COLO829 (cell line): ENCODE measurements around the gene CLIC4.
"Not testable (repeated sequence)": the region's sequence is repeated elsewhere in the genome, so short reads cannot be mapped to it uniquely, and the experiment has no call there.

Experiments used
- DNase-seq: peaks from one replicate; pipeline ENCODE4 v3.0.0; 2012; ENCODE audit warnings: low spot score

CLIC4 gene

DNA sequence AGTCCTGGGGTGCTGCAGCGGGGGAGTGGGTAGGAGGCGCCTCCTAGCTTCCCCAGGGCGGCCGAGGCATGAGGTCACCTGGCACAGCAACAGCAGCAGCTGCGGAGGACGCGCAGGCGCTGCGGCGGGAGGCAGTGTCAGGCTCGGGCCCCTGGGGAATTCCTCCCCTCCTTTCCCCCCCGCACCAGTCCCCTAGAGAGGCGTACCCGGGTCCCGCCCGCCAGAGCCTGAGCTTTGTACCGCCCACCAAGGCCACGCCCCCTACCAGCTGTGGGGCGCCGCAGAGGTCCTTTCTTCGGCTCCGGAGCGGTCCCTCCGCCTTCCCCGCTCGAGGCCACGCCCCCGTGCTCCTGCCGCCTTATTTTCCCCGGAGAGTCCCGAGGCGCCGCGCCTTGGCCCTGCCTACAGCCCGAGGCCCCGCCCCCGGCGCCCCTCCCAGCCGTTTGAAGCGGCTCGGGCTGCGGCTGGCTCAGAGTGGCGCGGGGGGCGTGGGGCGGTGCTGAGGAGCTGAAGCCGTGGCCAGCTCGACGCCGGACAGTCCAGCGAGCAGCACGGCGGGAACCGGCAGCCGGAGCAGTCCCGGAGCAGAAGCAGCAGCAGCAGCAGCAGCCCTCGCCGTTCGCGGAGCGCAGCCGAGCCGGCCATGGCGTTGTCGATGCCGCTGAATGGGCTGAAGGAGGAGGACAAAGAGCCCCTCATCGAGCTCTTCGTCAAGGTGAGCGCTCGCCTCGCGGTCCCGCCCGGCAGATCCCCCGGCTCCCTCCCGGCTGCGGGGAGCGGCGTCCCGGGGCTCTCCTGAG, at the start of gene CLIC4:
TSS of gene CLIC4 (plus strand) at position 537 of the 800 bp plus-strand sequence. CDS start at position 644, 107 bp downstream.
- peak; percentile 87 for DNase-seq

DNA sequence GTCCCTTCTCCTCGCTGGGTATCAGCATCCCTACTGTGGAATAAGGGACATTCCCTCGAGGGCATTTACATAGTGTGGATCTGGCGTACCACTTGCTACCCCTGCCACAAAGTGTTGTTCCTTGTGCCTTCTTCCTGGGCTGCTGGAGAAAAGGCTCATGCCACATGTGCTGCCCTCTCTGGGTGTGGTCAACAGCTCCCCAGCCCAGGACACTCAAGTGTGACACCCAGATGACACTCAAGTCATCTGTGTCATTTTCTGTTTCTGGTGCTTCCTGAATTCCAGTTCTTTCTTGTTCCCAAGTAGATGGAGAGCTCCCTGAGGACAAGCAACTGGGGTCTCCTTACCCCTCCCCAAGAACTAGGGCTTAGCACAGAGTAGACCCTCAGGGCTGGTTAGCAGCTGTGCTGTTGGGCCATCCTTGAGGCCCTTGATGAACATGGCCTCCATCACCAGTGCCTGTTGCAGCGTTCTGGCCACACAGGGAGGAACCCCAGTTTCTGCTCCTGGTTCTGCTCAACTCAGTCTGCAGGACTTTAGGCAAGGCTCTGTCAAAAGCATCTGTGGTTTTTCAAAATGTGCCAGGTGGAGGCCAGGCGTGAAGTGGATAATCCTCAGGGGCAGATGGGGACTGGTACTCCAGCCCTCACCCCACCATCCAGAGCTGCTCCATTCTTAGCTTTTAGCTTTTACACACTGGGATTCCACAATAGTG, 49.0 kb upstream of the CLIC4 start:
- no peak for DNase-seq

DNA sequence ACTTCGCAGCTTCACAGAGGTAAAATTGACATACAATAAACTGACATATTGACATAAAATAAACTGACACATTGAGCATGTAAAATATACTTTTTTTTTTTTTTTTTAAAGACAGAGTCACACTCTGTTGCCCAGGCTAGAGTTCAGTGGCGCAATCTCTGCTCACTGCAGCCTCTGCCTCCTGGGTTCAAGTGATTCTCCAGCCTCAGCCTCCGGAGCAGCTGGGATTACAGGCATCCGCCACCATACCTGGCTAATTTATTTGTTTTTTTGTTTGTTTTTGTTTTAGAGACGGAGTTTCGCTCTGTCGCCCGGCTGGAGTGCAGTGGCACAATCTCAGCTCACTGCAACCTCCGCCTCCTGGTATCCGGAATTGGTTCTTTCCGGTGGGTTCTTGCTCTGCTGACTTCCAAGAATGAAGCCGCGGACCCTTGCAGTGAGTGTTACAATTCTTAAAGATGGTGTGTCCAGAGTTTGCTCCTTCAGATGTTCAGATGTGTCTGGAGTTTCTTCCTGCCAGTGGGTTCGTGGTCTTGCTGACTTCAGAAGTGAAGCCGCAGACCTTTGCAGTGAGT, 48.4 kb upstream of the CLIC4 start:
- no peak for DNase-seq

DNA sequence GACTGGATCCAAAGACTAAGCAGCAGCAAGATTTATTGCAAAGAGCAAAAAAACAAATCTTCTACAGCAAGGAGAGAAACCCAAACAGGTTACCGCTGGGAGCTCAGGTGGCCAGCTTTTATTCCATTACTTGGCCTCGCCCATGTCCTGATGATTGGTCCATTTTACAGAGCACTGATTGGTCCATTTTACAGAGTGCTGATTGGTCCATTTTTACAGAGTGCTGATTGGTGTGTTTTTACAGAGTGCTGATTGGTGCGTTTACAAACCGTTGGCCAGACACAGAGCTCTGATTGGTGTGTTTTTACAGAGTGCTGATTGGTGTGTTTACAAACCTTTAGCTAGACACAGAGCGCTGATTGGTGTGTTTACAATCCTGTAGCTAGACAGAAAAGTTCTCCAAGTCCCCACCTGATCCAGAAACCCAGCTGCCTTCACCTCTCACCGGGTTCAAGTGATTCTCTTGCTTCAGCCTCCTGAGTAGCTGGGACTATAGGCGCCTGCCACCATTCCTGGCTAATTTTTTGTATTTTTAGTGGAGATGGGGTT, 47.7 kb upstream of the CLIC4 start:
- not testable (repeated sequence) for DNase-seq

DNA sequence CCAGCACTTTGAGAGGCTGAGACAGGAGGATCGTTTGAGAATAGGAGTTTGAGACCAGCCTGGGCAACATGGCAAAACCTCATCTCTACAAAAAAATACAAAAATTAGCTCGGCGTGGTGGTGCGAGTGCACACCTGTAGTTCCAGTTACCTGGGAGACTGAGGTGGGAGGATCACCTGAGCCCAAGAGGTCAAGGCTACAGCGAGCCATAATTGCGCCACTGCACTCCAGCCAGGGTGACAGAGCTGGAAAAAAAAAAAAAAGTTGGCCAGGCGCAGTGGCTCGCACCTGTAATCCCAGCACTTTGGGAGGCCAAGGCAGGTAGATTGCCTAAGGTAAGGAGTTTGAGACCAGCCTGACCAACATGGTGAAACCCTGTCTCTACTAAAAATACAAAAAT, 46.9 kb upstream of the CLIC4 start:
- not testable (repeated sequence) for DNase-seq

DNA sequence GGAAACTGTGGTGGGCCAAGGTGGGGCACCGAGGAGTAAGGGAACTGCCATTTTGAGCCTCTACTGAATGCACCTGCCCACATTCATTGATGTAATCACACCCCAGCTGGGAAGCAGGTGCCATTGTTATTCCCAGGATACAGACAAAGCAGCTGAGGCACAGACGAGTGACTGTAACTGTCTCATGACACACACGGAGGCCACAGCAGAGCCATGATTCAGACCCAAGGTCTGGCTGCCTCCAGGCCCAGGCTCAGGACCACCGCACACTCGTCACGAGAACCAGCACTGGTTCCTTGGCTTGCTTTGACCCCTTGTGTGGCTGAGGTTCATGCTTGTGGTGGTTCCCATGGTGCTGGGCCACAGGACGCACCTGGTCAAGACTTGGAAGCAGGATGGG, 45.6 kb upstream of the CLIC4 start:
- no peak for DNase-seq

DNA sequence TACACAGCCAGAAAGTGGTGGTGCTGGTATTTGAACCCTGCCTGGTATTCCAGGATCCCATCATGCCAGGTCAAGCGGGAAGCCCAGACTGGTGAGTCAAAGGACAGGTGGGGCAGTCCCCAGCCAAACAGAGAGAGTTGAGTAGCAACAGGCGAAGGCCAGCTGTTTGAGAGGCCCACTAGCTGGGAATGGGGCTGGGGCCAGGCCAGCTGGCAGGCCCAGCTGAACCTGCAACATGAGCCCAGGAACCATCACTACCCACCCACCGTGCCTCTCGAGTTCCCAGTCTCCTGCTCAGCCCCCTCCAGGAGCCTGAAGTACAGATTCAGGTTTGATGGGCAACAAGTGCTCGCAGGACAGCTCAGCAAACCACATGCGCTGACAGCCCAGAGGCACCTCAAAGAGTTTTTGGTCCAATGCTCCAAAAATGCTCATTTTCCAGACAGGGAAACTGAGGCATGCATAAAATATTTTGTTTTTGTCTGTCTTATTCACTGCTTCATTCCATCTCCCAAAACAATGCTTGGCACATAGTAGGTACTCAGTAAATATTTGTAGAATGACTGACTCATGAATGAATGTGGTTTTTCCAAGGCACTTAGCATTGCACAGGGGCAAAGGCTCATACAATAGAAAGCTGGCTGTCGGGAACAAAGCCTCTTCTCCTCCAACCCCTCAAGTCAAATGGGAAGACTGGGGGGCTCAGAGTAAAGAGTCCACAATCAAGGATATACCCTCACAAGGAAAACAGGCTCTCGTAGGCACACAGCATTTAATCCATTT, 42.5 kb upstream of the CLIC4 start:
- DNase-seq, result no peak

DNA sequence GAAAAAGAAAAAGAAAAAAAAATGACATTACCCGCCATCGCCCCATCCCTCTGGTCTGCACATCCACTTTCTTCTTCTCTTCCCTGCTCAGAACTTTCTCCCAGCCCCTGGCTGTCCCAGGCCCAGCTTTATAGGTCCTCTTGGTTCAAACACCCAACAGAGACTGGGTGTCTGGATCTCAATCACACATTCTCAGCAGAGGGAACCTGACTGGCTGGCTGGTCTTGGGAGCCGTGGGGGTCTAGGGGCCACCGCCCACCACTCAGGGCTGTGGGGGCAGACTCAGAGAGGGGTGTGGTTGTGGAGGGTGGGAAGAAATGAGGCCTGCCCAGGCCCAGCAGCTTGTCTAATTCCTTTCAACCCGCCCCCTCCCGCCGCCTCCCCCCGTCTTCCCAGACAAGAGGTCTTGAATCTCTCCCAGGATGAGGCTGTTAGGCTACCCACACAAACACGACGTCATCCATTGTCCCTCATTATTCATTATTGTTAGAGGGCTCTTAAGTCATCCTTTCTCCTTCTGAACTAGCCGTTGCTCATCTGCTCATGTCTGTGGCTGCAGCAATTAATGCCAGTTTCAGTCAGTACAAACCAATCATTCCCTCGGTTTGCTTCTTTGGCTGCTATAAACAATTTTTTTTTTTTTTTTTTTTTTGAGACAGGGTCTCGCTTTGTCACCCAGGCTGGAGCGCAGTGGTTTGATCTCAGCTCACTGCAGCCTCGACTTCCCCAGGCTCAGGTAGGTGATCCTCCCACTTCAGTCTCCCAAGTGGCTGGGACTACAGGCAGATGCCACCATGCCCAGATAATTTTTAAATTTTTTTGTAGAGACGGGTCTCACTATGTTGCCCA, 40.6 kb upstream of the CLIC4 start:
- peak; percentile 45 for DNase-seq

DNA sequence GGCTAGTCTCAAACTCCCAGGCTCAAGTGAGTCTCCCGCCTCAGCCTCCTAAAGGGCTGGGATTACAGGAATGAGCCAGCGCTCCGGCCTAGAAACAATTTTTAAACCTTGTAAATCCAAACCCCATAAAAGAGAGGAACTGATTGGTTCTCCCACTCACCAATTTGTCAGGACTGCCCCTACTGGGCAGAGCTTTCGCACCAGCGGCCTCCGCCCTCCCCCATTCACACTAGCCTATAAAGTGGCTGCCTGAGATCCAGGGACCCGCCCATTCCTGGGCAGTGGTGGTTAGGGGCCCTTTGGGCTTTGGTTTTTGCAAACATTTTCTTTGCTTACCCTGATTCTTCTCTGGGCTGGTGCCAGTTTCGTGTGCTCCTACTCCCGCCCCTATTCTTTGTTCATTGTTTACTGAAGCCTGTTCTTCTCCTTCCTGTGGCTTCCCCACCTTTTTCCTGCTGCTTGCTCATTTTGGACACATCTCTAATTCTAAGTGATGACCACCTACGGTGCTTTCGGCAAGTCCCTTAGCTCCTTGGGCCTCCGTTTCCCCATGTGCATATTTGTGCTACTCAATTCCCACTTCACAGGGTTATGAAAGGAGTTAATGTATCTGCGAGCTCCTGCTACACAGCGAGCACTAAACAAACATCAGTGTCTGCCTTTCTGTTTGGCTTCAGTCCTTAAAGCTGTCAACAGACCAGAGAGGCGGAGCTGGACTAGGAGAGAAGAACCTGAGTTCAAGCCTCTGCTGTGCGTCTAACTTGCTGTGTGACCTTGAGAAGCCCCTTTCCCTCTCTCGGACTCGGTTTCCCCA, 39.8 kb upstream of the CLIC4 start:
- peak; percentile 93 for DNase-seq

DNA sequence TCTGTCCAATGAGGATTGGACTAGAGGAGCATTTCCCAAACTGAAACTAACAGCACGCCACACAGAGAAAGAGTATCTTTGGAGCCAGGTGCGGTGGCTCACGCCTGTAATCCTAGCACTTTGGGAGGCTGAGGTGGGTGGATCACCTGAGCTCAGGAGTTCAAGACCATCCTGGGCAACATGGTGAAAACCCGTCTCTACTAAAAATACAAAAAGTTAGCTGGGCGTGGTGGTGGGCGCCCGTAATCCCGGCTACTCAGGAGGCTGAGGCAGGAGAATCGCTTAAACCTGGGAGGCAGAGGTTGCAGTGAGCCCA, 39.2 kb upstream of the CLIC4 start:
- DNase-seq, result not testable (repeated sequence)

DNA sequence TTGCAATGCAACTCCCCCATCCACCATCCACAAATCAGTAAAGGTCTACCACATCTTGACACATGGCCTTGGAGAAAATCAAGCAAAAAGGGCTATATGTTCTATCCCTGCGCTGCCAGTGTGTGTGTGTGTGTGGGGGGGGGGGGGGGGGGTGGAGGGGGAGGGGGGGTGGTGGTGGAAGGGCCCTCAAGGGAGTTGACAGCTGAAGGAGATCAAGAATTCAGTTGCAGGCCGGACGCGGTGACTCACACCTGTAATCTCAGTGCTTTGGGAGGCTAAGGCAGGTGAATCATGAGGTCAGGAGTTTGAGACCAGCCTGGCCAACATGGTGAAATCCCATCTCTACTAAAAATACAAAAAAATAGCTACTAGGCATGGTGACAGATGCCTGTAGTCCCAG, 37.6 kb upstream of the CLIC4 start:
- DNase-seq, result no peak

DNA sequence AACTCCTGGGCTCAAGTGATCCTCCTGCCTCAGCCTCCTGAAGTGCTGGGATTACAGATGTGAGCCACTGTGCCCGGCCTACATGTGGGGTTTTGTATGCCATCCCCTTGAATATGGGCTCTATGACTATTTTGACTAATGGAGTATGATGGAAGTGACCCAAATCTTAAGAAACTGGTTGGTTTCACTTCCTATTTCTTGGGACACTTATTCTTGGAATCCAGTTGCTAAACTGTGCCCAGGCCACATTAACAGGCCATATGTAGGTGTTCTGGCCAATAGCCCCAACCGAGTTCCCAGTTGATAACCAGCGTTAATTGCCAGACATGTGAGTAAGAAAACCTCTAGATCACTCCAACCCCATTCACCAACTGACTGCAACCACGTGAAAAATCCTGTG, 36.3 kb upstream of the CLIC4 start:
- DNase-seq, result no peak

DNA sequence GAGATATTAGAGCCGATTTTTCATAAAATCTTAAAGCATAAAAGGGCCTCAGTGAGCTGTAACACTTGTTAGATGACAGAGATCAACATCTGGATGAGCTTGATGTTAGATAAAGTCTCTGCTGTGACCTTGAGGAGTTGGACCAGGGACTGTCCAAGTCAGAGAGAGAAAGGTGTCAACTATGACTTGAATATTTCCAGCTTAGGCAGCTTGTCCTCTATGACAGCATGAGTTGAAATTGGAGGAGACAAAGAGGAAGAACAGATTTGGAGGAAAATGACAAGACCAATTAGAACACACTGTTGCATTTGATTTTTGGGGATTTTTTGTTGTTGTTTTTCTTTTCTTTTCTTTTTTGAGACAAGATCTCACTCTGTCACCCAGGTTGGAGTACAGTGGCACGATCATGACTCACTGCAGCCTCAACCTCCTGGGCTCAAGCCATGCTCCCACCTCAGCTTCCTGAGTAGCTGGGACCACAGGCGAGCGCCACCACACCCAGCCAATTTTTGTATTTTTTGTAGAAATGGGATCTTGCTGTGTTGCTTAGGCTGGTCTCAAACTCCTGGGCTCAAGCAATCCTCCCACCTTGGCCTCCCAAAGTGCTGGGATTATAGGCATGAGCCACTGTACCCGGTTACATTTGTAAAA, 35.3 kb upstream of the CLIC4 start:
- DNase-seq, result no peak

DNA sequence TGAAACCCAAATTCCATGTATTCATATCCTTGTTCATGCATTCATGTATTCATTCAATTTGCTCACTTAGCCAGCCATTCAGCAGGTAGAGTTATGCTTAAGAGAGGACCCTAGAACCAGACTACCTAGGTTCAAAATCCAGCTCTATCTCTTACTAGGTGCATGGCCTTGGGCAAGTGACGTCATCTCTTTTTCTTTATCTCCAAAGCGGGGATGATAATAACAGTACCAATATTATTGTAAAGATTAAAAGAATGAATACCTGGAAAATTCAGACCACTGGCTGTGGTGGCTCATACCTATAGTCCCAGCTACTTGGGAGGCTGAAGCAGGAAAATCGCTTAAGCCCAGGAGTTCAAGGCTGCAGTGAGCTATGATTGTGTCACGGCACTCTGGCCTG, 33.9 kb upstream of the CLIC4 start:
- DNase-seq, result no peak

DNA sequence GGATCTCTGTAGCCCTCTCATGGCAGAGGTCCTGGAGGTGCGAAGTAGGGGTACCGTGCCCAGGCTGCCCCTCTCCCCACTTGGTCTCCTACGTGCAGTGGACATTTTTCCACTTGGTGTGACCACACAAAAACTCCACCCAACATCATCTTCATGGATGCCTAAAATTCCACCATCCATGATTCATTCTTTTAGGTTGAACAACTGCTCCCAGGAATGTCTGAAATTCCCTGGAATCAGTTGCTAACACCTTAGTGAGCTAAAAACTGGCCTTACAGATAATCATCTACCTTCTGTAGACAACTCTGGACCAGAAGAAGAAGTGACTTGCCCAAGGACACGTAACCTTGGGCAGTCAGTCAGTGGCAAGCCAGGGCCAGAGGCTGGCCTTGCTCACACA, 32.1 kb upstream of the CLIC4 start:
- DNase-seq, result no peak

DNA sequence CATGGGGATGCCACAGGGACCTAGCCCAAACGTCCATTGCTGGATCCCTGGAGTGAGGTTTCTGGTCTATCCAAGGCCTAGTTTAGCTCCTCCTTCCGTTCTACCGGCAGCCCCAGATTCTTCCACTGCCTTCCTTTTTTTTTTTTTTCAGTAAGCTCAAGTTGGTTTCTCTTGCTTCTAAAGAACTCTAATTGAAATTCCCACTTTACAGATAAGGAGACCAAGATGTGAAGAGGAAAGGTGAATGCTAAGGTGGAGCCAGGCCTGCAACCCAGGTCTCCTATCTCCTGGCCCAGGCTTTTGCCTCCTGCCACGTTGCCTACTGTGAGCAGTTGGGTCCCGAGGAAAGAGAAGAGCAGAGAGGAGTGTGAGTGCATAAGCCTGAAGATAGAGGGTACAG, 31.5 kb upstream of the CLIC4 start:
- DNase-seq, result no peak

DNA sequence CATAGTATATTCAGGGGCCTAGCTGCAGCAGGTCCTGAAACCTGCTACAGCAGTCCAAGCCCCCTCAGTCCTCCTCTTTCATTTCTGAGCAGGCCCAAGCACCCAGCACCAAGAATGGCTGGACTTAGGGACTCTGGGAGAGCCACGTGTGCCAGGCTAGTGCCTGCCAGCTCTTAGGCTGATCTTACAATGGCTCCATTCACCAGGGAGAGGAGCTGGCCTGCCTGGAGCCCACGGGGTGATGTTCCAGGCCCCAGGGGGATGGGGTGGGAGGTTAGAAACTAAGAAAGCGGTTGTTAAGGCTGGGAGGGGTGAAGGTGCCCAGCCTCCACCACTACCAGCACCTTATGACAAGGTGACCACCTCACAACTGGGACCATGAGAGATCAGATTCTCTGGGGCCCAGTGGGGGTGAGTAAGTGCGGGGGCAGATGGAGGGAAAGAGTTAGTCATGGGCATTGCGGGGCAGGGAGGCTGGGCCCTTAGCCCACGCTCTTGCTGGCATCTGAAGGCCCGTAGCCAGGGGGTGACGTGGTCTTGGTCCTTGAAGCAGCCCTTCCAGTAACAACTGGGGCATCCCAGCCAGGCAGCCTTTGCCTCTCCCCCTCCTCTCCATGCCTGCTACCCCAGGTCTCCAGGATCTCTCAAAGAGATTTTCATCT, 30.3 kb upstream of the CLIC4 start:
- DNase-seq, result peak; percentile 89

DNA sequence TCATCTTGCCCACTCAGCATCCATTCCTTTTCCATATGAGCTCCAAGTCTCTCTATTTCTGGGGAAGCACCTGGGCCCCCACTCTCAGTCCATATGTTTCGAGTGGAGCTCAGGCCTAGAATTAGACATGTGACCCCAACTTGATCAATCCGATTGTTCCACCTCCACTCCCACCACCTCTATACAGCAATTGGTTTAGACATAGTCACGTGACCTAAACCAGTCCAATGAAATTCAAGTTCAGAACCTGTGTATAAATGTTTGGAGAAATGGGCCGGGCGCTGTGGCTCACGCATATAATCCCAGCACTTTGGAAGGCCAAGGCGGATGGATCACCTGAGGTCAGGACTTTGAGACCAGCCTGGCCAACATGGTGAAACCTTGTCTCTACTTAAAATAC, 29.6 kb upstream of the CLIC4 start:
- DNase-seq, result no peak

DNA sequence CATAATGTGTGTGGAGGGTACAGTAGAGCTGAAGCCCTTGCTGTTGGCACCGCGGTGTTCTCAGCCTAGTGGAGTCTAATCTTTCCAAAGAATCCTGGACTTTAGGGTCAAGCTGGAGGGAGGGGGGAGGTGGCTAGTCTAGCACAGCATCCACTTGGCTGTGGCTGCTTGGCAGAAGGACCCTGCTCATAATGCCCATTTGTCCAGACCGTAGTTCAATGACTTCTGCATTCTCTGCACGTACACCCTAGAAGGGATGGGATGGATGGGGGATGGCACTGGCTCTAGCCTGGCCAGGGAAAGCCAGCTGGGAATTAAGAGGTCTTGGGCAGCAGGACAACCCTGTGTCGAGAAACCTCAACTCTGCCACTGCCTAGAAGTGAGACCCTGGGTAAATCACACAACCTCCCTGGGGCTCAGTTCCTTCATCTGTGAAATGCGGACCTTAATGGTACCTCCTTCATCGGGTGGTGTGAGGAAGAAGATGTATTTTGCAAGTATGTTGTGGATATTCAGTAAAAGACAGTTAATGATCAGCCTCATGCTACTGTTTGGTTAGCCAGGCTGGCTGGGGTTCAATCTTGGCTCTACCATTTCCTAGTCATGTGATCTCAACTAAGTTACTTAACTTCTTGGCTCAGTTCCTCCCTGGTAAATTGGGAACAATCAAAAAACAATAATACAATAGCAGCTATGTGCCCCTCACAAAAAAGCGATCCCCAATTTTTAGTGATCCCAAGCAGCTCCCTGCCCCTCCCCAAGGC, 27.2 kb upstream of the CLIC4 start:
- no peak for DNase-seq
